ENCODE measurements around the gene DEK. TPM values are rescaled to one million over a fixed set of nuclear protein-coding genes. Genes with fewer than 3 reads are reported as not detected.

DEK gene
- total RNA-seq, 1 experiment from 2014 or later: 204 TPM

DNA sequence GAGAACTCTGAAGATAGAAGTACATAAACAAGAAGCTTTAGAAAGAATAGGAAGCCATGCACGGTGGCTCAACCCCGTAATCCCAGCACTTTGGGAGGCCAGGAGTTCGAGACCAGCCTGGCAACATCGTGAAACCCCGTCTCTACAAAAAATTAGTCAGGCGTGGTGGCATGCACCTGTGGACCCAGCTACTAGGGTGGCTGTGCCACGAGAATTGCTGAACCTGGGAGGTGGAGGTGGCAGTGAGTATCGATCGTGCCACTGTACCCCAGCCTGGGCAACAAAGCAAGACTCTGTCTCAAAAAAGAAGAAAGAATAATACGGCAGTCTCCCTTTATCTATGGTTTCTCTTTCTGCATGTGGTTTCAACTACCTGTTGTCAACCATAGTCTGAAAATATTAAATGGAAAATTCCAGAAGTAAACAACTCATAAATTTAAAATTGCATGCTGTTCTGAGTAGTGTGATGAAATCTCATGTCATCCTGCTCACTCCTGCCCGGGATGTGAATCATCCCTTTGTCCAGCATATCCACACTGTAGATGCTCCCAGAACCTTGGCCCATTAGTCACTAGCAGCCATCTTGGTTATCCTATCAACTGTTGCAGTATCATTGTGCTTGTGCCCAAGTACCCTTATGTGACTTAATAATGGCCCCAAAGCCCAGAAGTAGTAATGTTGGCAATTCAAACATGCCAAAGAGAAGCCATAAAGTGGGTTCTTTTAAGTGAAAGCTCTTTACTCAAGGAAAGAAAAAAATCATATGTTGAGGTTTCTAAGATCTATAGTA is 22.1 kb downstream of the DEK start:
- Mint-ChIP-seq H3K4me3 (no peak overlapping the region), H3K27ac (peak overlapping the region; percentile 89), H3K36me3 (peaks cover 82% of the 10 kb centered on the region), H3K9me3 (no peaks in the 10 kb centered on the region), H3K4me1 (peaks cover 36% of the 10 kb centered on the region), H3K27me3 (ENCODE audit: low read depth) (no peaks in the 10 kb centered on the region)
- TF ChIP-seq FOXP1 (CRISPR knock-in tag; IDR thresholded peaks at IDR 0.05; ENCODE audit: borderline replicate concordance): no peak
- TF ChIP-seq GABPB1 (CRISPR knock-in tag; IDR thresholded peaks at IDR 0.05): peak; percentile 79
- 0 out of 2 replicates have a peak, but pooled peaks have one; percentile 30 for TF ChIP-seq ZNF671 (CRISPR knock-in tag; IDR thresholded peaks at IDR 0.05)
- TF ChIP-seq ZNF317 (CRISPR knock-in tag; IDR thresholded peaks at IDR 0.05; ENCODE audit: borderline replicate concordance, low read depth): no peak
- TF ChIP-seq, protein P1, sequence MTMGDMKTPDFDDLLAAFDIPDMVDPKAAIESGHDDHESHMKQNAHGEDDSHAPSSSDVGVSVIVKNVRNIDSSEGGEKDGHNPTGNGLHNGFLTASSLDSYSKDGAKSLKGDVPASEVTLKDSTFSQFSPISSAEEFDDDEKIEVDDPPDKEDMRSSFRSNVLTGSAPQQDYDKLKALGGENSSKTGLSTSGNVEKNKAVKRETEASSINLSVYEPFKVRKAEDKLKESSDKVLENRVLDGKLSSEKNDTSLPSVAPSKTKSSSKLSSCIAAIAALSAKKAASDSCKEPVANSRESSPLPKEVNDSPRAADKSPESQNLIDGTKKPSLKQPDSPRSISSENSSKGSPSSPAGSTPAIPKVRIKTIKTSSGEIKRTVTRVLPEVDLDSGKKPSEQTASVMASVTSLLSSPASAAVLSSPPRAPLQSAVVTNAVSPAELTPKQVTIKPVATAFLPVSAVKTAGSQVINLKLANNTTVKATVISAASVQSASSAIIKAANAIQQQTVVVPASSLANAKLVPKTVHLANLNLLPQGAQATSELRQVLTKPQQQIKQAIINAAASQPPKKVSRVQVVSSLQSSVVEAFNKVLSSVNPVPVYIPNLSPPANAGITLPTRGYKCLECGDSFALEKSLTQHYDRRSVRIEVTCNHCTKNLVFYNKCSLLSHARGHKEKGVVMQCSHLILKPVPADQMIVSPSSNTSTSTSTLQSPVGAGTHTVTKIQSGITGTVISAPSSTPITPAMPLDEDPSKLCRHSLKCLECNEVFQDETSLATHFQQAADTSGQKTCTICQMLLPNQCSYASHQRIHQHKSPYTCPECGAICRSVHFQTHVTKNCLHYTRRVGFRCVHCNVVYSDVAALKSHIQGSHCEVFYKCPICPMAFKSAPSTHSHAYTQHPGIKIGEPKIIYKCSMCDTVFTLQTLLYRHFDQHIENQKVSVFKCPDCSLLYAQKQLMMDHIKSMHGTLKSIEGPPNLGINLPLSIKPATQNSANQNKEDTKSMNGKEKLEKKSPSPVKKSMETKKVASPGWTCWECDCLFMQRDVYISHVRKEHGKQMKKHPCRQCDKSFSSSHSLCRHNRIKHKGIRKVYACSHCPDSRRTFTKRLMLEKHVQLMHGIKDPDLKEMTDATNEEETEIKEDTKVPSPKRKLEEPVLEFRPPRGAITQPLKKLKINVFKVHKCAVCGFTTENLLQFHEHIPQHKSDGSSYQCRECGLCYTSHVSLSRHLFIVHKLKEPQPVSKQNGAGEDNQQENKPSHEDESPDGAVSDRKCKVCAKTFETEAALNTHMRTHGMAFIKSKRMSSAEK (CRISPR knock-in tag; IDR thresholded peaks at IDR 0.05; ENCODE audit: borderline replicate concordance): no peak
- peak; percentile 37; the same call in 1 of the 2 replicates for TF ChIP-seq ZNF121 (CRISPR knock-in tag; IDR thresholded peaks at IDR 0.05)
- ATAC-seq: no peak
- DNase-seq (ENCODE audit: low spot score): no peak
- ChIA-PET POLR2A (no interaction called here), CTCF (interaction anchor here (0.8 kb wide), 1 partner anchor 120 kb away, joined by 3 read pairs; no protein-coding TSS in a partner anchor)

DNA sequence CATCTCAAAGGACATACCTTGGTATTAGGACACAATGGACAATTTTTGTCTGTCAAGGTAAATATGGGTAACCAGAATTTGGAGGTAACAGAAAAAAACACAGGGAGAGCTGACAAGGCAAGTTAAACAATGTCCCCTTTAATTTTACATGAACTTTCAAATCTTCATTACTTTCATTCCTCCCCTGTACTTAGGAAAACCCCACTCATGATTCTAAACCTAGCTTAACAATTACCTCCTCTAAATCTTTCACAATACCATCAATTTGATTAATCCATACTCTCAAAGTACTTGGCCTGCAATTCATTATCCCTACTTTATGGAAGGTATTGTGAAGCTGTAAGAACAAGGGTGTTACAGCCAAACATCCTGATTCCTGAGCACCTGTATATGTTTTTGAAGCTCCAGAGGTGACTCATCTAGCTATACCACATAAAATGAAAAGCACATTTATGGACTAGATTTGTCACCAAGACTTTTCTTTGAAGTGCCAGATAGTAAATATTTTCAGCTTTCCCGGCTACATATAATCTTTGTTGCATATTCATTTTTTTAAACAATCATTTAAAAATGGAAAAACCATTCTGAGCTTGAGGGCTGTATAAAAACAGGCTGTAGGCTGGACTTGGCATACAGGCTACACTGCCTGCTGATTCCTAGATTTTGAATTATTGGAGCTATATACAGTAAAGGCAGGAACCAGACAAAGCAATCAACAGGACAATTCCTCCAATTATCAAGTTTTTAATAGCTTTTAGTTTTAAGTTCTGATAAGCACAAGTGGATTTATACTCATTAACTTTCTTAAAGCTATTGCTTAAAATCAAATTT is 22.9 kb downstream of the DEK start:
- POLR2A ChIA-PET: interaction anchor here (1.0 kb wide), 1 partner anchor 12 kb away, joined by 3 read pairs; no protein-coding TSS in a partner anchor
- no peaks in the 10 kb centered on the region for H3K27me3 Mint-ChIP-seq (ENCODE audit: low read depth)
- peak overlapping the region; percentile 60 for H3K27ac Mint-ChIP-seq
- no peak overlapping the region for H3K4me3 Mint-ChIP-seq
- H3K36me3 Mint-ChIP-seq: peaks cover 83% of the 10 kb centered on the region
- CTCF ChIA-PET: interaction anchor here (0.8 kb wide), 1 partner anchor 120 kb away, joined by 3 read pairs; no protein-coding TSS in a partner anchor
- DNase-seq (ENCODE audit: low spot score) (no peak), ATAC-seq (no peak)
- H3K4me1 Mint-ChIP-seq: peaks cover 36% of the 10 kb centered on the region
- H3K9me3 Mint-ChIP-seq: no peaks in the 10 kb centered on the region
- TF ChIP-seq, protein P2, sequence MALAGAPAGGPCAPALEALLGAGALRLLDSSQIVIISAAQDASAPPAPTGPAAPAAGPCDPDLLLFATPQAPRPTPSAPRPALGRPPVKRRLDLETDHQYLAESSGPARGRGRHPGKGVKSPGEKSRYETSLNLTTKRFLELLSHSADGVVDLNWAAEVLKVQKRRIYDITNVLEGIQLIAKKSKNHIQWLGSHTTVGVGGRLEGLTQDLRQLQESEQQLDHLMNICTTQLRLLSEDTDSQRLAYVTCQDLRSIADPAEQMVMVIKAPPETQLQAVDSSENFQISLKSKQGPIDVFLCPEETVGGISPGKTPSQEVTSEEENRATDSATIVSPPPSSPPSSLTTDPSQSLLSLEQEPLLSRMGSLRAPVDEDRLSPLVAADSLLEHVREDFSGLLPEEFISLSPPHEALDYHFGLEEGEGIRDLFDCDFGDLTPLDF (CRISPR knock-in tag; IDR thresholded peaks at IDR 0.05): no peak

DNA sequence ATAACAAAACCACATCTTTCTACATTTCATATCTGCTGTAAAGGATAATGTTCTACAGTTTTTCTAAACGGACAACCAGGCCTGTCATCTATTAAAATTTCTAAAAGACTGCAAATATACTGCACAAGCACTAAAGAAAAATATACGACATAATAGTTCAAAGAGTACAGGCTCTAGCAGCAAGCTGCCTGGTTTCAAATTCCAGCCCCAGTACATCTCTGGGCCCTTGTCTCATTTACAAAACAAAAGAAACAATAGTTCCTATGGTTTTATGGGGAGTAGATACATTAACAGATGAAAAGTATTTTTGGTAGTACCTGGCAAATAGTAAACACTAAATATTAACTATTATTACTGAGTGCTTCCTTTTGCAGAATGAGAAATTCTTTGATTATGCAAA is 24.1 kb downstream of the DEK start:
- H3K4me3 Mint-ChIP-seq: no peak overlapping the region
- CTCF ChIA-PET: no interaction called here
- no peak for TF ChIP-seq MYBL2 (CRISPR knock-in tag; IDR thresholded peaks at IDR 0.05)
- TF ChIP-seq, protein P3, sequence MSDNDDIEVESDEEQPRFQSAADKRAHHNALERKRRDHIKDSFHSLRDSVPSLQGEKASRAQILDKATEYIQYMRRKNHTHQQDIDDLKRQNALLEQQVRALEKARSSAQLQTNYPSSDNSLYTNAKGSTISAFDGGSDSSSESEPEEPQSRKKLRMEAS (CRISPR knock-in tag; IDR thresholded peaks at IDR 0.05): no peak
- TF ChIP-seq ELF4 (CRISPR knock-in tag; IDR thresholded peaks at IDR 0.05; ENCODE audit: low read depth): no peak
- TF ChIP-seq, protein P4, sequence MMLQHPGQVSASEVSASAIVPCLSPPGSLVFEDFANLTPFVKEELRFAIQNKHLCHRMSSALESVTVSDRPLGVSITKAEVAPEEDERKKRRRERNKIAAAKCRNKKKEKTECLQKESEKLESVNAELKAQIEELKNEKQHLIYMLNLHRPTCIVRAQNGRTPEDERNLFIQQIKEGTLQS (CRISPR knock-in tag; conservative IDR thresholded peaks at IDR 0.05): no peak
- TF ChIP-seq, protein P5, sequence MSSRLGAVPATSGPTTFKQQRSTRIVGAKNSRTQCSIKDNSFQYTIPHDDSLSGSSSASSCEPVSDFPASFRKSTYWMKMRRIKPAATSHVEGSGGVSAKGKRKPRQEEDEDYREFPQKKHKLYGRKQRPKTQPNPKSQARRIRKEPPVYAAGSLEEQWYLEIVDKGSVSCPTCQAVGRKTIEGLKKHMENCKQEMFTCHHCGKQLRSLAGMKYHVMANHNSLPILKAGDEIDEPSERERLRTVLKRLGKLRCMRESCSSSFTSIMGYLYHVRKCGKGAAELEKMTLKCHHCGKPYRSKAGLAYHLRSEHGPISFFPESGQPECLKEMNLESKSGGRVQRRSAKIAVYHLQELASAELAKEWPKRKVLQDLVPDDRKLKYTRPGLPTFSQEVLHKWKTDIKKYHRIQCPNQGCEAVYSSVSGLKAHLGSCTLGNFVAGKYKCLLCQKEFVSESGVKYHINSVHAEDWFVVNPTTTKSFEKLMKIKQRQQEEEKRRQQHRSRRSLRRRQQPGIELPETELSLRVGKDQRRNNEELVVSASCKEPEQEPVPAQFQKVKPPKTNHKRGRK (CRISPR knock-in tag; IDR thresholded peaks at IDR 0.05; ENCODE audit: borderline replicate concordance): no peak
- no peak for TF ChIP-seq ZNF219 (CRISPR knock-in tag; IDR thresholded peaks at IDR 0.05; ENCODE audit: borderline replicate concordance)
- TF ChIP-seq, protein P6, sequence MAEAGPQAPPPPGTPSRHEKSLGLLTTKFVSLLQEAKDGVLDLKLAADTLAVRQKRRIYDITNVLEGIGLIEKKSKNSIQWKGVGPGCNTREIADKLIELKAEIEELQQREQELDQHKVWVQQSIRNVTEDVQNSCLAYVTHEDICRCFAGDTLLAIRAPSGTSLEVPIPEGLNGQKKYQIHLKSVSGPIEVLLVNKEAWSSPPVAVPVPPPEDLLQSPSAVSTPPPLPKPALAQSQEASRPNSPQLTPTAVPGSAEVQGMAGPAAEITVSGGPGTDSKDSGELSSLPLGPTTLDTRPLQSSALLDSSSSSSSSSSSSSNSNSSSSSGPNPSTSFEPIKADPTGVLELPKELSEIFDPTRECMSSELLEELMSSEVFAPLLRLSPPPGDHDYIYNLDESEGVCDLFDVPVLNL (CRISPR knock-in tag; IDR thresholded peaks at IDR 0.05; ENCODE audit: borderline replicate concordance, low read depth): no peak
- TF ChIP-seq JAZF1 (CRISPR knock-in tag; IDR thresholded peaks at IDR 0.05): no peak
- TF ChIP-seq, protein P7, sequence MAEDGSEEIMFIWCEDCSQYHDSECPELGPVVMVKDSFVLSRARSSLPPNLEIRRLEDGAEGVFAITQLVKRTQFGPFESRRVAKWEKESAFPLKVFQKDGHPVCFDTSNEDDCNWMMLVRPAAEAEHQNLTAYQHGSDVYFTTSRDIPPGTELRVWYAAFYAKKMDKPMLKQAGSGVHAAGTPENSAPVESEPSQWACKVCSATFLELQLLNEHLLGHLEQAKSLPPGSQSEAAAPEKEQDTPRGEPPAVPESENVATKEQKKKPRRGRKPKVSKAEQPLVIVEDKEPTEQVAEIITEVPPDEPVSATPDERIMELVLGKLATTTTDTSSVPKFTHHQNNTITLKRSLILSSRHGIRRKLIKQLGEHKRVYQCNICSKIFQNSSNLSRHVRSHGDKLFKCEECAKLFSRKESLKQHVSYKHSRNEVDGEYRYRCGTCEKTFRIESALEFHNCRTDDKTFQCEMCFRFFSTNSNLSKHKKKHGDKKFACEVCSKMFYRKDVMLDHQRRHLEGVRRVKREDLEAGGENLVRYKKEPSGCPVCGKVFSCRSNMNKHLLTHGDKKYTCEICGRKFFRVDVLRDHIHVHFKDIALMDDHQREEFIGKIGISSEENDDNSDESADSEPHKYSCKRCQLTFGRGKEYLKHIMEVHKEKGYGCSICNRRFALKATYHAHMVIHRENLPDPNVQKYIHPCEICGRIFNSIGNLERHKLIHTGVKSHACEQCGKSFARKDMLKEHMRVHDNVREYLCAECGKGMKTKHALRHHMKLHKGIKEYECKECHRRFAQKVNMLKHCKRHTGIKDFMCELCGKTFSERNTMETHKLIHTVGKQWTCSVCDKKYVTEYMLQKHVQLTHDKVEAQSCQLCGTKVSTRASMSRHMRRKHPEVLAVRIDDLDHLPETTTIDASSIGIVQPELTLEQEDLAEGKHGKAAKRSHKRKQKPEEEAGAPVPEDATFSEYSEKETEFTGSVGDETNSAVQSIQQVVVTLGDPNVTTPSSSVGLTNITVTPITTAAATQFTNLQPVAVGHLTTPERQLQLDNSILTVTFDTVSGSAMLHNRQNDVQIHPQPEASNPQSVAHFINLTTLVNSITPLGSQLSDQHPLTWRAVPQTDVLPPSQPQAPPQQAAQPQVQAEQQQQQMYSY (CRISPR knock-in tag; IDR thresholded peaks at IDR 0.05): no peak

More for the DNA sequence above, 24.1 kb downstream of the DEK start:
- Mint-ChIP-seq H3K27me3 (ENCODE audit: low read depth) (no peaks in the 10 kb centered on the region), H3K9me3 (peaks cover 8% of the 10 kb centered on the region), H3K36me3 (peaks cover 84% of the 10 kb centered on the region), H3K27ac (no peak overlapping the region; the same call in 1 of the 2 replicates), H3K4me1 (peaks cover 32% of the 10 kb centered on the region)
- DNase-seq (ENCODE audit: low spot score) (no peak), ATAC-seq (no peak)
- POLR2A ChIA-PET: no interaction called here
